Ishikawa (cell line): ENCODE results near the gene PLPP3.
A peak's percentile ranks its signal among the peaks of the same experiment; 100 is the strongest.

Source experiments
- CEBPB ChIP-seq: IDR thresholded peaks from 2 replicates; pipeline ENCODE4 v1.6.1; 2012
- CREB1 ChIP-seq: IDR thresholded peaks from 2 replicates; pipeline ENCODE4 v1.6.1; 2012; ENCODE audit warnings: low read depth
- EGR1 ChIP-seq: IDR thresholded peaks from 2 replicates; pipeline ENCODE4 v1.6.1; 2012
- EP300 ChIP-seq: IDR thresholded peaks from 2 replicates; pipeline ENCODE4 v1.6.1; 2012; ENCODE audit warnings: borderline replicate concordance
- FOXM1 ChIP-seq: IDR thresholded peaks from 2 replicates; pipeline ENCODE4 v1.6.1; 2012; ENCODE audit warnings: low read depth, borderline replicate concordance
- NFIC ChIP-seq: IDR thresholded peaks from 2 replicates; pipeline ENCODE4 v1.6.1; 2012
- RAD21 ChIP-seq: IDR thresholded peaks from 2 replicates; pipeline ENCODE4 v1.6.1; 2012; ENCODE audit warnings: low read depth
- REST ChIP-seq: IDR thresholded peaks from 2 replicates; pipeline ENCODE4 v1.6.1; 2012; ENCODE audit warnings: low read depth, mild to moderate bottlenecking
- TAF1 ChIP-seq: IDR thresholded peaks from 2 replicates; pipeline ENCODE4 v1.6.1; 2012; ENCODE audit warnings: low read depth, mild to moderate bottlenecking
- TCF12 ChIP-seq: IDR thresholded peaks from 2 replicates; pipeline ENCODE4 v1.6.1; 2012; ENCODE audit warnings: low read depth
- TEAD4 ChIP-seq: IDR thresholded peaks from 2 replicates; pipeline ENCODE4 v1.6.1; 2012
- YY1 ChIP-seq: IDR thresholded peaks from 2 replicates; pipeline ENCODE4 v1.6.1; 2012; ENCODE audit warnings: low read depth
- ZBTB7A ChIP-seq: IDR thresholded peaks from 2 replicates; pipeline ENCODE4 v1.6.1; 2012; ENCODE audit warnings: low read depth
- TF ChIP-seq, protein P1 (sequence below): IDR thresholded peaks from 2 replicates; pipeline ENCODE4 v1.6.1; 2012
- TF ChIP-seq, protein P2 (sequence below): IDR thresholded peaks from 2 replicates; pipeline ENCODE4 v1.6.1; 2012

PLPP3 gene

DNA sequence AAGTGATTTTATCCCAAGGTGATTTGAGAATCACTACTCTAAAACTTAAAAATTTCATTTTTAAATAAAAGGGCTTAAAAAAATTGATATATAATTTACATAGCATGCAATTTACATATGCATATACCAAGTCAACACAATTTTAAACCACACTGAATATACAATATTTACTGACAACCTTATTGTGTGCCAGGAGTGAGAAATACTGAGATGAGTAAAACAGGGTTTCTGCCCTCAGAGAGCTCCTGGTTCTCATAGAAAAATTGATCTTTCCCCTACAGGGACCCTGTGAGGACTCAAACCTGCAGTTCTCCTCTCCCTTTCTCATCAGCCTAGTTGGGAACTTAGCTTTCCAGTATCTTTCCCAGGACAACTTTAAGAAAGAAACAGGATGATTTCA lies 27.0 kb downstream of the PLPP3 start:
- TF ChIP-seq TEAD4 (no peak), YY1 (no peak)
- TF ChIP-seq, protein P1, sequence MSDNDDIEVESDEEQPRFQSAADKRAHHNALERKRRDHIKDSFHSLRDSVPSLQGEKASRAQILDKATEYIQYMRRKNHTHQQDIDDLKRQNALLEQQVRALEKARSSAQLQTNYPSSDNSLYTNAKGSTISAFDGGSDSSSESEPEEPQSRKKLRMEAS, result no peak

DNA sequence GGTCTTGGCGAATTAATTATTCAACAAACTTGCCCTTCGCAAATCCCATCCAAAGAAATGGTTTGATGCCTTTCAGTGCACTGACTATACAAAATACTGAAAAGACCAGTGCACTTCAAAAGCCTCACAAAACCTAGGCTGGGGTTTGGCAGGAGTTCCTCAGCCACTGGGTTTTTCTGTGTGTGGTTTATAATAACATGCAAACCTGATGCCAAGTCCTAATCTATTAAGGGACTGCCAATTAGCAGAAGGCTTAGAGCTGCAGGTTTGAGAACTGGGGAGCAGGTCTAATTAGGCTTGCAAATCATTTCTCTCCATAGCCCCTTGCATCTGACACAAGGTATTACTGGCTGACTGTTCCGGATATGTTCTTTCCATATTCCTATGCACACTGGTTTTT lies 27.7 kb downstream of the PLPP3 start:
- TF ChIP-seq EP300 (no peak), ZBTB7A (no peak), RAD21 (no peak), YY1 (no peak), CREB1 (no peak), EGR1 (no peak), FOXM1 (no peak), TAF1 (no peak), TEAD4 (no peak), NFIC (no peak), TCF12 (no peak)
- TF ChIP-seq, protein P2, sequence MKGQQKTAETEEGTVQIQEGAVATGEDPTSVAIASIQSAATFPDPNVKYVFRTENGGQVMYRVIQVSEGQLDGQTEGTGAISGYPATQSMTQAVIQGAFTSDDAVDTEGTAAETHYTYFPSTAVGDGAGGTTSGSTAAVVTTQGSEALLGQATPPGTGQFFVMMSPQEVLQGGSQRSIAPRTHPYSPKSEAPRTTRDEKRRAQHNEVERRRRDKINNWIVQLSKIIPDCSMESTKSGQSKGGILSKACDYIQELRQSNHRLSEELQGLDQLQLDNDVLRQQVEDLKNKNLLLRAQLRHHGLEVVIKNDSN, result no peak
- TF ChIP-seq, protein P1, result no peak

- TF ChIP-seq REST (no peak), EGR1 (no peak), CREB1 (no peak), ZBTB7A (no peak), NFIC (no peak), YY1 (no peak), CEBPB (no peak), TEAD4 (no peak), EP300 (no peak), TCF12 (no peak), FOXM1 (no peak), RAD21 (no peak), TAF1 (no peak)
- TF ChIP-seq, protein P2, result no peak
- TF ChIP-seq, protein P1, result no peak
These were observed 28.5 kb downstream of the PLPP3 start for GRCh38 chr1:56550859-56551188.

DNA sequence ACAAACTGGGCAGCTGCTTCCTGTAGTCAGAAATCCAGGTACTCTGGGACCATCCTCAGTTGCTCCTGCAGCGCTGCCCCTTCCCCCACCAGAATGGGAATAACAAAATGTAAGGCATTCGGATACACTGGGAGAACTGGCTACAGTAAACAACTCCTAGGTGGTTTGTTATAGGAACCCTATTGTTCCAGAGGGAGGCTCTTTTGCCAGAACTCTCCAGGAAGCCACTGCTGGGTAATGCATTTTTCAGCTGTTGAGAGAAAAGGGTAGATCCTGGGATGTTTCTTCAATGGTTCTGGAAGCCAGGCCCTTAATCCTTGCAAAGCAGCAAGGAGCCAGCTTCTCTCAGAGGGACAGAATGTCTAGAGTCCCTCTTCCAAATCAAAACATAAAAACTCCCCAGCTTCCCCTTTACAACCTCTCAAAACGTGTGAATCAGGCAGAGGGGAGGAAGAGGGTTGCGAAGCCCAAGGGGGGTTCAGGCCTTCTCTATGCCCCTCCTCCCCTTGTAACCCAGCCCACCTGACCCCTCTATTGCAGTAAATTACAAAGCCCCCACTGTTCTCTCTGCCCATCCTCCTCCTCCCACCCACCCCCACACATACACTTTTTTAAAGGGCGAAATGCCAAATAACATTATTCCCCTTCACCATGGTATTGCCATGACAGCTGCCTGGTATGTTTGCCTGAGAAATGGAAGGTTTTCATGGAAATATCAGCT lies 29.1 kb downstream of the PLPP3 start:
- TF ChIP-seq TEAD4 (no peak), TCF12 (peak; percentile 79), YY1 (no peak), CEBPB (no peak), EGR1 (no peak), REST (no peak), NFIC (peak; percentile 68), CREB1 (no peak), TAF1 (no peak), RAD21 (peak; percentile 5; the same call in 1 of the 2 replicates), EP300 (peak; percentile 23; the same call in 1 of the 2 replicates), FOXM1 (no peak), ZBTB7A (no peak)
- TF ChIP-seq, protein P2, result no peak
- TF ChIP-seq, protein P1, result 0 out of 2 replicates have a peak, but pooled peaks have one; percentile 16

DNA sequence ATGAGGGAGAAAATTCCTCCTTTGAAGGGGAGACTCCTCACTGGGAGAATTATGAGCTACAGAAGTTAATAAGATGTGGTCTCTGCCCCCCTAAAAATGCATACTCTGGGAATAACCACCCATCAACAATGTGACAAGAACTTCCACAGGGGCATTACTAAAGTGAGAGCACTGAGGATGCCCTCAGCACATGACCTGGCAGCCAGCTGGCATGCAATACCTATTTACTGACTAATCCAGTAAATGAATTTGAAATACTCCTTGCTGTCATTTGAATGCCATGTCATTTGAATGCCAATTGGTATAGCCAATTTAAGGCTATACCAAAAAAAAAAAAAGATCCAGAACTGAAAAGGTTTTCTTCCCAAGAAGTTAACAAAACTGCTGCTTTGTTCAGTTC lies 30.8 kb downstream of the PLPP3 start:
- no peak for TF ChIP-seq RAD21
- TF ChIP-seq, protein P2, result no peak
- TF ChIP-seq REST, result no peak
- TF ChIP-seq CREB1, result no peak
- no peak for TF ChIP-seq TAF1
- TF ChIP-seq NFIC, result no peak
- no peak for TF ChIP-seq EGR1
- no peak for TF ChIP-seq CEBPB
- TF ChIP-seq EP300, result no peak; the same call in 1 of the 2 replicates
- TF ChIP-seq YY1, result no peak
- TF ChIP-seq TEAD4, result no peak
- TF ChIP-seq FOXM1, result no peak
- no peak for TF ChIP-seq TCF12
